Measurements from ENCODE around the gene SYNPO2.

SYNPO2 gene

GRCh38 chr4:118923891-118924290 is 35.2 kb downstream of the SYNPO2 start:
- DNase-seq (ENCODE audit: low read depth), result no peak
- TF ChIP-seq MAX (IDR thresholded peaks at IDR 0.05; ENCODE audit: low read depth, low read length) (no peak), POLR2A (IDR thresholded peaks at IDR 0.05; ENCODE audit: extremely low read depth, insufficient read length) (no peak), CTCF (IDR thresholded peaks at IDR 0.05; ENCODE audit: low read depth, low read length) (no peak), MYC (IDR thresholded peaks at IDR 0.05; ENCODE audit: low read depth, low read length) (no peak)

GRCh38 chr4:118927974-118928373 is 39.3 kb downstream of the SYNPO2 start:
- no peak for DNase-seq (ENCODE audit: low read depth)
- H3K4me3 ChIP-seq (ENCODE audit: low read depth, low read length), result no peak overlapping the region
- TF ChIP-seq MAX (IDR thresholded peaks at IDR 0.05; ENCODE audit: low read depth, low read length) (no peak), POLR2A (IDR thresholded peaks at IDR 0.05; ENCODE audit: extremely low read depth, insufficient read length) (no peak), MYC (IDR thresholded peaks at IDR 0.05; ENCODE audit: low read depth, low read length) (no peak), CTCF (IDR thresholded peaks at IDR 0.05; ENCODE audit: low read depth, low read length) (no peak)

More at GRCh38 chr4:118923891-118924290, 35.2 kb downstream of the SYNPO2 start:
- no peak overlapping the region for H3K4me3 ChIP-seq (ENCODE audit: low read depth, low read length)

GRCh38 chr4:118930255-118930654 is 41.6 kb downstream of the SYNPO2 start:
- DNase-seq (ENCODE audit: low read depth), result no peak
- TF ChIP-seq CTCF (IDR thresholded peaks at IDR 0.05; ENCODE audit: low read depth, low read length) (no peak), MYC (IDR thresholded peaks at IDR 0.05; ENCODE audit: low read depth, low read length) (no peak), MAX (IDR thresholded peaks at IDR 0.05; ENCODE audit: low read depth, low read length) (no peak), POLR2A (IDR thresholded peaks at IDR 0.05; ENCODE audit: extremely low read depth, insufficient read length) (no peak)
- H3K4me3 ChIP-seq (ENCODE audit: low read depth, low read length), result no peak overlapping the region

- TF ChIP-seq MAX (IDR thresholded peaks at IDR 0.05; ENCODE audit: low read depth, low read length) (no peak), POLR2A (IDR thresholded peaks at IDR 0.05; ENCODE audit: extremely low read depth, insufficient read length) (no peak), MYC (IDR thresholded peaks at IDR 0.05; ENCODE audit: low read depth, low read length) (no peak), CTCF (IDR thresholded peaks at IDR 0.05; ENCODE audit: low read depth, low read length) (no peak)
- DNase-seq (ENCODE audit: low read depth), result no peak
Observed at GRCh38 chr4:118931786-118932185, 43.1 kb downstream of the SYNPO2 start.

GRCh38 chr4:118935819-118936218 is 47.2 kb downstream of the SYNPO2 start:
- DNase-seq (ENCODE audit: low read depth), result peak; percentile 94
- H3K4me3 ChIP-seq (ENCODE audit: low read depth, low read length), result no peak overlapping the region
- peak; percentile 70; the same call in 1 of the 2 replicates for TF ChIP-seq MYC (IDR thresholded peaks at IDR 0.05; ENCODE audit: low read depth, low read length)
- peak; percentile 76 for TF ChIP-seq MAX (IDR thresholded peaks at IDR 0.05; ENCODE audit: low read depth, low read length)
- no peak for TF ChIP-seq POLR2A (IDR thresholded peaks at IDR 0.05; ENCODE audit: extremely low read depth, insufficient read length)

More at GRCh38 chr4:118931786-118932185, 43.1 kb downstream of the SYNPO2 start:
- H3K4me3 ChIP-seq (ENCODE audit: low read depth, low read length), result no peak overlapping the region

GRCh38 chr4:118936406-118936805 is 47.8 kb downstream of the SYNPO2 start:
- no peak overlapping the region for H3K4me3 ChIP-seq (ENCODE audit: low read depth, low read length)
- TF ChIP-seq MYC (IDR thresholded peaks at IDR 0.05; ENCODE audit: low read depth, low read length), result no peak
- no peak for TF ChIP-seq POLR2A (IDR thresholded peaks at IDR 0.05; ENCODE audit: extremely low read depth, insufficient read length)
- no peak for TF ChIP-seq MAX (IDR thresholded peaks at IDR 0.05; ENCODE audit: low read depth, low read length)
- TF ChIP-seq CTCF (IDR thresholded peaks at IDR 0.05; ENCODE audit: low read depth, low read length), result no peak
- no peak for DNase-seq (ENCODE audit: low read depth)

Measured in NB4 (cell line).